Measurements from ENCODE around the gene SF1.

DNA sequence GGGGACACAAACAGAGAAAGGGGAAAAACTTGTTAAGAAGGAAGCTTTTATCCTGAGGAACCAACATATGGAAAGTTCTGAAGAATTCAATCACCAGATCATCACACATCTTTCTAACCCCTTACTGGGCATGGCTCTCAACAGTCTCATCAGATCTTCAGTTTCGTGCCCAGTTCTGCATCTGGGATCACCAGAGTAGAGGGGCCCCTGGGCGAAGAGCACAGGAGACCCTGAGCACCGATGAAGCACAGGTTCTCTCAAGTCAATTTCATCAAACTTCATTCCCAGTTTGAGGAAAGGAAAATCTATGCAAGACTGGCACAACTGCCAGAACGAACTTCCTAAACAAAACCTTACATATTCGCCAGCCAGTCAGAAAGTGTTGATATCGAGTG, 10.0 kb downstream of the SF1 start:
- TF ChIP-seq CTCF (IDR thresholded peaks at IDR 0.05; ENCODE audit: low read depth, low read length) (no peak), POLR2A (IDR thresholded peaks at IDR 0.05; ENCODE audit: extremely low read depth, insufficient read length) (no peak)
